Left renal pelvis (tissue), 4 donors: ENCODE data around the gene MAP7D2. TPM values are rescaled to one million over a fixed set of nuclear protein-coding genes. Genes with fewer than 3 reads are reported as not detected.
"Not testable (repeated sequence)": the region's sequence is repeated elsewhere in the genome, so short reads cannot be mapped to it uniquely, and the experiment has no call there.

Experiments used
- DNase-seq, 4 donors: peaks; one replicate each; pipeline ENCODE4 v3.0.0-alpha.2; 2013; ENCODE audit warnings: low read depth in 4 of 4, low spot score in 3 of 4
- polyA plus RNA-seq, 4 donors: library from polyadenylated mRNA; unstranded; fragments of 120-200 nt; gene quantifications; one replicate each; pipeline ENCODE4 v1.2.1, GENCODE V29; 2013; ENCODE audit not compliant: insufficient read length in 4 of 4

Gene MAP7D2
- 1 to 10 TPM in 3 of 4 donors, under 1 TPM in 1; 0.56 to 4.1 (median 3.3) TPM for polyA plus RNA-seq

DNA sequence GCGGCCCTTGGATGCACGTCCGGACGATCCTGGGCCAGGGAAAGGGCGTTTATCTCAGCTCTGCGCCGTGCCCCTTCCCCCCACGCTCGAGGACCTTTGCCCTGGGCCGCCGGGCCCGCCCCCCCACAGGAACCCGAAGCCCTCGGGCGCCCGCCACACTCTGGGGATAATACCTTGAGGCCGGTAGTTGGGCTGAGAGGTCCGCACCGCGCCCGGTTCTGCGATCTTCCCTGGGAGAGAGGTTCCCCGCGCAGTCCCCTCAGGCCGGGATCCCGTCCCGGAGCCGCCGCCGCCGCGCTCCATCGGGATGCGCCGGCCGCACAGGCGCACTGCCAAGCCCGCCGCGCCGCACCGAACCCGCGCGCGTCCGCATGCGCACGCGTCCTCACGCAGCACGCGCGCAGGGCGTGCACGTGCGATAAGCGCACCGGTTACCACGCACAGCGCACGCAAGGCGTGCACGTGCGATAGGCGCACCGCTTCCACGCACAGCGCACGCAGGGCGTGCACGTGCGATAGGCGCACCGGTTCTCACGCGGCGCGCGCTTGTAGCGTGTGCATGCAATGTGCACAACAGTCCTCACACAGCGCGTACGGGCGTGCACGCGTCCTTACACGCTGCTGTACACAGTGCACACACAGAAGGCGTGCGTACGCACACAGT is at the start of gene MAP7D2:
Gene MAP7D2 (minus strand): TSS at position 331 of the 664 bp plus-strand sequence. CDS start 28 bp downstream, at position 303.
- DNase-seq, result no peak

DNA sequence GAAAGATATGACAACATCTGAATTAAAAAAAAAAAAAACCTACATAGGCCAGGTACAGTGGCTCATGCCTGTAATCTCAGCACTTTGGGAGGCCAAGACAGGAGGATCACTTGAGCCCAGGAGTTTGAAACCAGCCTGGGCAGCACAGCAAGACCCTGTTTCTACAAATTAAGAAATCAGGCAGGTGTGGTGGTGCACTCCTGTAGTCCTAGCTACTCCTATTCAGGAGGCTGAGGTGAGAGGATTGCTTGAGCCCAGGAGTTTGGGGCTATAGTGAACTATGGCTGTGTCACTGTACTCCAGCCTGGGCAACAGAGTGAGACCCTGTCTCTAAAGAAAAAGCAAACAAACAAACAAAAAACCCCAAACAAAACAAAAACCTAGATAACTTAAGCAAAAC is 45.8 kb upstream of the MAP7D2 start:
- not testable (repeated sequence) for DNase-seq

DNA sequence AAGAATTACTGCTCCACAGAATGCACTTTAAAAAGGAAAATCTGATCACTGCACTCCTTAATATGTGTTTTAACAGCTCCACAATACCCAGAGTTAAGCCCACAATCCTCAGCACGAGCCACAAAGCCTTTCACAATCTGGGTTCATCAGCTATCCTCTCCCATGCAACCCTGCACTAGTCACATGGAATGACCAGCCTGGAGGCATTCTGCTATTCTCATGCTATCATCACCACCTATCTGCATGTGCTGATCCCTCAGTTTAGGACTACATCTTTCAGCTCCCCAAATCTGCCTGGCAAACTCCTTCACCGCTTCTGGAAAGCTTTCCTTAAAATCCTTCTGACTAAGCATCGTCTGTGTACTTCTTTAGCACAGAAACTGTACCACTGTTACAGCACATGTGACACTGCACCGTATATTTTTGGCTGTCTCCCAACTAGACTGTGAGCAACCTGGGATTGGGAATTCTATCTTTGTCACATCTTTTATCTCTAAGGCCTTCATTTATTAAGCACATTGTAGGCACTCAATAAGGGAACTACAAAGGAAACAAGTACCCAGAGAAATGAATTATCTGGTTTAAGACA is 43.2 kb upstream of the MAP7D2 start:
- DNase-seq, result no peak

DNA sequence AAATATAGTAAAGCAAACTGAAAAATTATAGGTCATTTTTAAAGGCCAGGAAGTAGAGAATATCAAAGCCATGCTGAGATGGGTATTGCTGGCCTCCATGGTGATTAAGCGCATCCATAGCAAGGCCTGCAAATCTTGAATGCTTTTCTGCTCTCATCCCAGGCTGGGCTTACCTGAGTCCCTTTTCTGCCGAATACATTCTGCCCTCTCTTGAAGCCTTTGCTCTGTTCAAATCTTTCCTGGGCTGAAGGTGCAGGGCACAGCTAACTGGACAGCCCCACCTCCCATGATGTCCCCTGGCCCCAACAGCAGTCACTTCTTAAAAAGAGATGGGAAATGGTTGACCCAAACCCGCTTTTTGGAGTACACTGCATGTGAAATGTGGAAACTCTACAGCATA is 35.0 kb upstream of the MAP7D2 start:
- DNase-seq, result no peak

GRCh38 chrX:20149326-20149725 is 32.6 kb upstream of the MAP7D2 start:
- no peak for DNase-seq

DNA sequence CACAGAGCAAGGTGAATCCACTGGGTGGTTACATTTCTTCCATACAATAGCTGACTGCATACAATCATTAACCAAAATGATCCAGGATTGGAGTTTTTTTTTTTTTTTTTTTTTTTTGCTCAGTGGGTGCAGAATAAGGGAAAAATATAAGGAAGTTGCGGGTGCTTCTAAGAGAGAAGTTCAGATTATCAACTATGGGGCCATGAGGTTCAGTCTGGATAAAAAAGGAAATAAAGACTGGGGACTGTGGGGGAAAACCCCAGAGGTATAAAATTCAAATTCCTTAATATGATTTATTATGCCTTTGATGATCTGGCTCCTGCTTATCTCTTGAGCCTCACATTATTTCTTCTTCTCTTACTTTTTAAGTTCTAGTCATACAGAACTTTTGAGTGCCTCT is 30.9 kb upstream of the MAP7D2 start:
- no peak for DNase-seq

DNA sequence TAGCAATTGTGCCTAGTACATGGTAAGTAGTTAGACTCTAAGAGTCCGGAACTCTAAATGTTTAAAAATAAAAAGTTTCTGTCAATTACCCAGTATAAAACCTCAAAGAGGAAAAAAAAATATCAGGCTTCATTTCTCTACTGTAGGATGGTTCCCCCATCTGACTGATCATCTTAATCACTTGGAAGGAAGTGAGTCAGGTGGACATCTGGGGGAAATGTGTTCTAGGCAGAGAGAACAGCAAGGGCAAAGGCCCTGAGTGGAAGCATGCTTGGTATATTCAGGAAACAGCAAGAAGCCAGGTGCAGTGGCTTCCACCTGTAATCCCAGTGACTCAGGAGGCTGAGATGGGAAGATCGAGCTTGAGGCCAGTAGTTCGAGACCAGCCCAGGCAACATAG is 27.8 kb upstream of the MAP7D2 start:
- no peak for DNase-seq

DNA sequence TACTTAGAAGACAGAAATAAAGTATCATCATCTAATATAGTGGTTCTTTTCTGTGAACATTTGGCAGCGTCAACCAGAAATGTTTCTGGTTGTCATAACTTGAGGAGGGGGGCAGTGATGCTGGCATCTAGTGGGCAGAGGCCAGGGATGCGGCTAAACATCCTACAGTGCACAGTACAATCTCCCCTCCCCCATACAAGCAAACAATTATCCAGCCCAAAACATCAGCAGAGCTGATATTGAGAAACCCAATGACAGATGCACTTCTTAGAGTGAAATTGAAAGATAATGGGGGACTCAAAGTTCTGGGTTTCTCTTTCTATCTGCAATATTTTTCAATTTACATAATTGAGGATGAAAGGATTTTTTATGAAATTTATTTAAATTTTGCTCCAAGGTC is 26.9 kb upstream of the MAP7D2 start:
- DNase-seq, result no peak

DNA sequence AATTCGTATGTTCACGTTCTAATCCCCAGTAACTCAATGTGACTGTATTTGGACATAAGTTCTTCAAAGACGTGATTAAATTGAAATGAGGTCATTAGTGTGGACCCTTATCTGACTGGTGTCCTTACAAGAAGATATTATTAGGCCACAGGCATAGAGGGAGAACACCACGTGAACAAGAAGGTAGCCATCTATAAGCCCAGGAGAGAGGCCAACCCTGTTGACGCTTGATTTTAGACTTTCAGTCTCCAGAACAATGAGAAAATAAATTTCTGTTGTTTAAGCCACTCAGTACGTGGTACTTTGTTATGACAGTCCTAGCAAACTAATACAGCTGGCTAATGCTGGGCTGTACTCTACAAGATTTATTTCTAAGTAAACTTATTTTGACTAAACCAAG is 26.4 kb upstream of the MAP7D2 start:
- no peak for DNase-seq

DNA sequence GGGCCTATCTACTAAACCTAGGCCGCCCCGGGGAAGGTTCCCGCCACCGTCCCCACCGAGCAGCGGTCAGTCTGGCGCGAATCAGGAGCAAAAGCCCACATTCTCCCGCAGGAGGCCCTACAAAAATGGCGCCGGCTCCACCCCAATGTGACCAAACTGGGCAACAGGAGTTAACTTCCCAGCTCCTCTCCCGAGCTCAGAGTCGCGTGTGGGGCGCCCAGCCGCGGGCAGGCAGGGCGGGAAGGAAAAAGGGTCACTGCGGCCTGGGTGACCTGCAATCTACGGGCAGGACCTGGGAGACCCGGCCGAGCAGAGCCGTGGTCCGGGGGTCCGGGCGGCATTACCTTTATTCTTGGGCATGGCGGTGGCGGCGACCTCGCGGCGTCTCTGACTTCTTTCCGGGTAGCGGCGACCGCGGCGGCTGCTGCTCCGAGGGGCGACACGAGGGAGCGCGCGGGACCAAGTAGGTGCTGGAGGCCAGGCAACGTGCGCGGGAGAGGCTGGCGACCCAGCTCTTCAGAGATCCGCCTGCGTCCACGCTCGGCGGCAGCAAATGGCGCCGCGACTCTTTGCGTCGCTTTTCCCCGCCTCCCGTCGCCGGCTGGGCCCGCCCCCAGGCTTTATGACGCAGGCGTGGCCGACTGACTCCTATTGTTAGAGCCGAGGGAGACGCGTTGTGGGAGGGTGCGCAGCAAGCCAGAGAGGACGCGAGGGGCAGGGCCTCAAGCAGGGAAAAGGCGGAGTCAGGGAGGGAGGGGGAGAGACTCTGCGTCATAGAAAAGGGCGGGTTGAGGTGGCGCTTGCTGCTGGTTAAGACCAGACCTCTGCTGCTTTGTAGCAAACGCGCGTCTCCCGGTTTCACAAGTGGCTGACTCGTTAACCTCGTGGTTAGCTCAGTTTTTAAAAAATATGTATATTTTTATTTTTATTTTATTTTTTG is 24.8 kb upstream of the MAP7D2 start, which contains the start of gene EIF1AX:
Gene EIF1AX (minus strand): TSS at position 558 of the 940 bp plus-strand sequence. CDS start 198 bp downstream, at position 360.
- peak; percentile 83 to 91 (median 86) for DNase-seq

DNA sequence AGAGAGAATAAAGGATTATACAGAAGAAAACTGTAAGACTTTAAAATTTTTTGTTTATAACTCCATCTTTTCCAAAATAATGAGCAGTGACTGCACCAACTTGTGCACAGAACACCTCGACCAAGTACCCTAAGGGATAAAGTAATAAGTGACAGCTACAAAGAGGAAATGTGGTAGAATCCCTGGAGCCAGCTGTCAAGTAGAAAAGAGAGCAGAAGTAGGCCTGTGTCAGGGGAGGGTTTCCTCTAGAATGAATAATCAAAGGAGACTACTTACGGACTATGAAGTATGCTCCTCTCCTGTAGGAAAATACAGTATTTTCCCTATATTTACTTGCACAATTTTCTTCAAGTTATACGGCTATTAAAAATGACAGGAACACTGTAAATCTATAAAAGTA is 23.7 kb upstream of the MAP7D2 start:
- no peak for DNase-seq

- no peak for DNase-seq
Observed at GRCh38 chrX:20139966-20140365, 23.3 kb upstream of the MAP7D2 start.

GRCh38 chrX:20135944-20136343 is 19.2 kb upstream of the MAP7D2 start:
- DNase-seq, result no peak

DNA sequence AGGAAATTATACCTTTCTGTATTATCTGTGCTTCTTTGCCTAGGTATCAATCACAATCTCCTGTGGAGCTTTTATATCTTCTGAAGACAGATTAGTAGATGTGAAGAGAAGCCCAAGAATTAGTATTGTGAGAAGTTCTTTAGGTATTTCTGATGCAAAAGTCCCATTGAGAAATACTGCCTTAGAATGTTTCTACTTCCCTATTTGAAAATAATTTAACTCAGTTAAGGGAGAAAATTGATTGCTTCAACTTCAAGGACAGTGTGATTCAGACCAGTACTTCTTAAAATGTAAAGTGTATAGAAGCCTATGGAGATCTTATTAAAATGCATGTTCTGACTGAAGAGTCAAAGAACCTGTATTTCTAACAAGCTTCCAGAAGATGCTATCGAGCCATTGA is 16.0 kb upstream of the MAP7D2 start:
- no peak for DNase-seq

- DNase-seq, result no peak
Observed at GRCh38 chrX:20130357-20130756, 13.7 kb upstream of the MAP7D2 start.

GRCh38 chrX:20129547-20129946 is 12.8 kb upstream of the MAP7D2 start:
- DNase-seq, result no peak

GRCh38 chrX:20128670-20129069 is 12.0 kb upstream of the MAP7D2 start:
- DNase-seq, result no peak

GRCh38 chrX:20127440-20127839 is 10.7 kb upstream of the MAP7D2 start:
- DNase-seq, result not testable (repeated sequence)

DNA sequence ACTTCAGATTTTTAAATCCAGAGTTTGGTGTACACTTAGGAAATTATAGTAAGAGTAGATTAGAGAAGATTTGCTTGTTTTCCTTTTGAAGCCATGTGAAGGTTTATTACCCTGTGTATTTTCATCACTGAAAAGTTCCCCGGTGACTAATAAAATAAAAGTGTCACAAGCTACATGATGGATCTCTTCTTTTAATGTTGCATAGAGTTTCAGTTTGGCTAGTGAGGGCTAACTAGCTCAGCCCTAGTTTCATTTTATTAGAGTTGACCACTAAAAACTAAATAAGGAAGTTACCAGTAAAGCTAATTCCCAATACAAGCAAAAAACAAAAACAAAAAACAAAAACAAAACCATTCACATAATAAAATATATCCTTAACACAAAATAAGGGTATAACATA is 10.1 kb upstream of the MAP7D2 start:
- not testable (repeated sequence) for DNase-seq

DNA sequence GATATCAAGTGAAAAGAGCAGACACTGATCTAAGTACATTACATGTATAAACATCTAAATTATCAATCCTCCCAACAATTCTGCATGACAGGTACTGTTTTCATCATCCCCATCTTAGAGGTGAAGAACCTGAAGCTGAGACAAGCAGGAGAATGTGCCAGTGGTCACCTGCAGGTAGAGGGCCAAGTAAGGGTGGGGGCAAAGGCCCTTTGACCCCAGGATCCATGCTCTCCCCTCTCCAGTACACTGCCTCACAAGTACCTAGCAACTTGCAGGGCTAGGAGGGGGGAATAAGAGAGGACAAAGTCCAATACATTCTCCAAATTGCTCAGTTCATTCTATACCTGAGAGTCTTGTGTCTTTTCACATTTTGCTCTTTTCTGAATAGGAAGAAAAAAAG is 8.3 kb upstream of the MAP7D2 start:
- no peak for DNase-seq
